ENCODE data around the gene ACSS1.

The ACSS1 gene

GRCh38 chr20:25038103-25038410 is 19.9 kb downstream of the ACSS1 start:
- no peak overlapping the region for H3K27ac ChIP-seq
- no peak for TF ChIP-seq ZFX (IDR thresholded peaks at IDR 0.05; ENCODE audit: borderline replicate concordance)
- no peak for TF ChIP-seq CTCF (IDR thresholded peaks at IDR 0.05)

DNA sequence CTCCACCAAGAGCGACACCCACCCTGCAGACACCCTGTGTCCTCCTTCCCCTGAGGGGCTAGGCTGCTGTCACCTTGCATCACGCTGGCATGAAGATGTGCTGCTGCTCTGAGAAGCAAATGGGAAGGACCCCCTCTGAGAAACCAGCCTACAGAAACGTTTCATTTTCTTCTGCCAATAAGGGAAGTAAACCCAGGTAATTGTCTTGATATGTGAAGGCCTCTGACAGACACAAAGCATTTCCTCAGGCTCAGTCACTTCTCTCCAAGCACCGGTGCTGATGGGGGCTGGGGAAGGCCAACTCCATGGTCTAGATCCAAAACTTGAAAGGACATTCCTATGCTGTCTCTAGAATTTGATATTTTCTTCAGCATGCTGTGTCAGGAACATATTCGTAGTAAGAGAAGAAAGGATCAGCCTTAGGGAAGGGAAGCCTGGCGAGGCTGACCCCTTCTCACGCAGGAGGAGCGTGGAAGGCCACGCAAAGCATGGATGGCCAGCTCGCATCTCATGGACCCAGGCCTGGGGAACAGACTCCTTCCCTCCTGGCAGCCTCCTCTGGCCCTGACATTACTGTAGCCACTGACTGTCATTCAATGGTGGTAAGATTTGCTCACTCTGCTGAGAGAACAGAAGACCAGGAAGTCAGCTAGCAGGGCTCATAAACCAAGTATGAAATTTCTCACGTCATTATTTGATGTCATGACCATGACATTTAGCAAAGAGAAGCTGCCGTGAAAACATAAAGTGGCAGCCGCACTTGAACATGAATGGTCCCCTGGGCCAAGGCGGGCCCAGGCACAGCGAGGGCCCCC is 20.4 kb downstream of the ACSS1 start:
- H3K27ac ChIP-seq = no peak overlapping the region
- TF ChIP-seq CTCF (IDR thresholded peaks at IDR 0.05) (no peak), ZFX (IDR thresholded peaks at IDR 0.05; ENCODE audit: borderline replicate concordance) (no peak)

DNA sequence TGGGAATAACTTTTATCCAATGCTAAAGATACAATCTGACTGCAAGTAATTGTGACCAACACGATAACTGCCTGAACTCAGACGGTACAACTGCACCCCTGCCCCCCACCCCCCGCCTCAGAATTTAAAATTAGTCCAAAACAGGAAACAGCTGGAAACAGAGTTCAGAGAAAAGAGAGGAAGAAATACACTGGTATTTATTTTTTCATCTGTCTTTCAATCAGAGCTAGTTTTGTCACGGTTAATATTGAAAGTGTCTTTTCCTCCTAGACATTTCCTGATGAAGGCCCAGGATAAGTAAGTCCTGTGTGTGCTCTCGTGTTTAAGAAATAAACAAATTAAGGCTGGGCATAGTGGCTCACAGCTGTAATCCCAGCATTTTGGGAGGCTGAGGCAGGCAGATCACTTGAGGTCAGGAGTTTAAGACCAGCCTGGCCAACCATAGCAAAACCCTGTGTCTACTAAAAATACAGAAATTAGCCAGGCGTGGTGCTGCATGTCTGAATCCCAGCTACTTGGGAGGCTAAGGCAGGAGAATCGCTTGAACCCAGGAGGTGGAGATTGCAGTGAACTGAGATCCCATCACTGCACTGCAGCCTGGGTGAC is 21.5 kb downstream of the ACSS1 start:
- H3K27ac ChIP-seq = no peak overlapping the region
- TF ChIP-seq ZFX (IDR thresholded peaks at IDR 0.05; ENCODE audit: borderline replicate concordance) (no peak), CTCF (IDR thresholded peaks at IDR 0.05) (no peak)

GRCh38 chr20:25035921-25036320 is 22.0 kb downstream of the ACSS1 start:
- TF ChIP-seq ZFX (IDR thresholded peaks at IDR 0.05; ENCODE audit: borderline replicate concordance) (no peak), CTCF (IDR thresholded peaks at IDR 0.05) (no peak)
- no peak overlapping the region for H3K27ac ChIP-seq

DNA sequence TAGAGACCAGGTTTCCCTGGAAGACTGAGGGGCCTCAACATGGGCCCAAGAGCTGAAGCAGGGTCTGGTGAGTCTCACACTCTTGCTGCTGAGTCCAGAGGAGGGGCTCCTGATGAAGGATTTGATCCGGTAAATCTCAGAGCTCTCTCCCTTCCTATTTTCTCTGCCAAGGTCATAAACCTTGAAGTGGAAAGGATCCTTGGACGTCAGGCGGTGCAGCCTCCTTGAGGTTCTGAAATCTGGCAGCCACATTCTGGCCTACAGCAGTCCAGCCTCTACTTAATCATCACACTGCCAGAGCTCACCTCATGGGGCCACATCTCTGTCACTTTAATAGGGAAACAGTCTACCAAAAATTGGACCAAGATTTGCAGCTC is 24.0 kb downstream of the ACSS1 start:
- TF ChIP-seq ZFX (IDR thresholded peaks at IDR 0.05; ENCODE audit: borderline replicate concordance) (no peak), CTCF (IDR thresholded peaks at IDR 0.05) (no peak)
- H3K27ac ChIP-seq = no peak overlapping the region

- no peak overlapping the region for H3K27ac ChIP-seq
- TF ChIP-seq ZFX (IDR thresholded peaks at IDR 0.05; ENCODE audit: borderline replicate concordance) = no peak
- TF ChIP-seq CTCF (IDR thresholded peaks at IDR 0.05) = no peak
Observed at GRCh38 chr20:25033265-25033923, 24.5 kb downstream of the ACSS1 start.
